ENCODE data around the gene CNTNAP2.
A peak's percentile ranks its signal among the peaks of the same experiment; 100 is the strongest.

CNTNAP2 gene

GRCh38 chr7:147903536-147904218, 1787.1 kb downstream of the CNTNAP2 start:
- DNase-seq = no peak

- no peak for DNase-seq
Observed at GRCh38 chr7:147904219-147904576, 1787.6 kb downstream of the CNTNAP2 start.

GRCh38 chr7:147909431-147910148, 1793.0 kb downstream of the CNTNAP2 start:
- no peak for DNase-seq

- peak; percentile 56 for DNase-seq
Observed at GRCh38 chr7:147911201-147911601, 1794.6 kb downstream of the CNTNAP2 start.

- peak; percentile 26 for DNase-seq
Observed at GRCh38 chr7:147912291-147912690, 1795.7 kb downstream of the CNTNAP2 start.

GRCh38 chr7:147912946-147913638, 1796.5 kb downstream of the CNTNAP2 start:
- no peak for DNase-seq

GRCh38 chr7:147915781-147916180, 1799.2 kb downstream of the CNTNAP2 start:
- DNase-seq = no peak

- DNase-seq = no peak
Observed at GRCh38 chr7:147916573-147916972, 1800.0 kb downstream of the CNTNAP2 start.

GRCh38 chr7:147923841-147924240, 1807.2 kb downstream of the CNTNAP2 start:
- no peak for DNase-seq

GRCh38 chr7:147937428-147937827, 1820.8 kb downstream of the CNTNAP2 start:
- DNase-seq = no peak

- DNase-seq = no peak
Observed at GRCh38 chr7:147941381-147941780, 1824.8 kb downstream of the CNTNAP2 start.

- no peak for DNase-seq
Observed at GRCh38 chr7:147944321-147944720, 1827.7 kb downstream of the CNTNAP2 start.

- DNase-seq = no peak
Observed at GRCh38 chr7:147952918-147953317, 1836.3 kb downstream of the CNTNAP2 start.

- no peak for DNase-seq
Observed at GRCh38 chr7:147968046-147968610, 1851.5 kb downstream of the CNTNAP2 start.

GRCh38 chr7:147971606-147972110, 1855.1 kb downstream of the CNTNAP2 start:
- no peak for DNase-seq

GRCh38 chr7:147978201-147978600, 1861.6 kb downstream of the CNTNAP2 start:
- DNase-seq = no peak

GRCh38 chr7:147978651-147979050, 1862.0 kb downstream of the CNTNAP2 start:
- no peak for DNase-seq

GRCh38 chr7:147980826-147981813, 1864.5 kb downstream of the CNTNAP2 start:
- DNase-seq = no peak

GRCh38 chr7:147982307-147982706, 1865.7 kb downstream of the CNTNAP2 start:
- no peak for DNase-seq

- DNase-seq = no peak
Observed at GRCh38 chr7:147984265-147984664, 1867.7 kb downstream of the CNTNAP2 start.

- DNase-seq = no peak
Observed at GRCh38 chr7:147990079-147990478, 1873.5 kb downstream of the CNTNAP2 start.

- no peak for DNase-seq
Observed at GRCh38 chr7:147990942-147991341, 1874.3 kb downstream of the CNTNAP2 start.

All from right hindlimb (tissue), 1 donor.